Measurements from ENCODE around the gene RNF138.

DNA sequence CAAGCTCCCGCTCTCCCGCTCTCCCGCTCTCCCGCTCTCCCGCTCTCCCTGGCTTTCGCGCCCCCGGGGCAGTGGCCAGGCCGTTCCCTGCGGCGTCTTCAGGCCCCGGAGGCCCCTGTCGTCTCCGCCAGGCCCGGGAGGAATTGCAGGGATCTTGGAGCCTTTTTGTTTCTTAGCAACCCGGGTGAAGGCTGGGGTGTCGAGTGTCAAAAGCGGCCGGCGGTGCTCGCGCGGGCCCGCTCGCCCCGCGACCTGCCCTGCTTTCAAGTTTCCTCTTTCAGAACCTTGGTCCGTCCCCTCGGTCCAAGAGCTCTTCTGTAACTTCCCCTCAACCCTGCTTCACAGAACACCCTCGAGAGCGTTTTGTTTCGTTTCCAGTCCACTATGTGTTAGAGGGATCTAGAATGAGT lies 1.4 kb downstream of the RNF138 start:
- TF ChIP-seq, protein P1, sequence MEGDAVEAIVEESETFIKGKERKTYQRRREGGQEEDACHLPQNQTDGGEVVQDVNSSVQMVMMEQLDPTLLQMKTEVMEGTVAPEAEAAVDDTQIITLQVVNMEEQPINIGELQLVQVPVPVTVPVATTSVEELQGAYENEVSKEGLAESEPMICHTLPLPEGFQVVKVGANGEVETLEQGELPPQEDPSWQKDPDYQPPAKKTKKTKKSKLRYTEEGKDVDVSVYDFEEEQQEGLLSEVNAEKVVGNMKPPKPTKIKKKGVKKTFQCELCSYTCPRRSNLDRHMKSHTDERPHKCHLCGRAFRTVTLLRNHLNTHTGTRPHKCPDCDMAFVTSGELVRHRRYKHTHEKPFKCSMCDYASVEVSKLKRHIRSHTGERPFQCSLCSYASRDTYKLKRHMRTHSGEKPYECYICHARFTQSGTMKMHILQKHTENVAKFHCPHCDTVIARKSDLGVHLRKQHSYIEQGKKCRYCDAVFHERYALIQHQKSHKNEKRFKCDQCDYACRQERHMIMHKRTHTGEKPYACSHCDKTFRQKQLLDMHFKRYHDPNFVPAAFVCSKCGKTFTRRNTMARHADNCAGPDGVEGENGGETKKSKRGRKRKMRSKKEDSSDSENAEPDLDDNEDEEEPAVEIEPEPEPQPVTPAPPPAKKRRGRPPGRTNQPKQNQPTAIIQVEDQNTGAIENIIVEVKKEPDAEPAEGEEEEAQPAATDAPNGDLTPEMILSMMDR (IDR thresholded peaks at IDR 0.05) = no peak
- TF ChIP-seq POLR2A (IDR thresholded peaks at IDR 0.05) = no peak

Measured in heart left ventricle (tissue), 13 donors.